Measurements from ENCODE around the gene SCT. TPM values are rescaled to one million over a fixed set of nuclear protein-coding genes. Genes with fewer than 3 reads are reported as not detected.

SCT gene
- total RNA-seq, 1 experiment from 2014 or later = 2.3 TPM

DNA sequence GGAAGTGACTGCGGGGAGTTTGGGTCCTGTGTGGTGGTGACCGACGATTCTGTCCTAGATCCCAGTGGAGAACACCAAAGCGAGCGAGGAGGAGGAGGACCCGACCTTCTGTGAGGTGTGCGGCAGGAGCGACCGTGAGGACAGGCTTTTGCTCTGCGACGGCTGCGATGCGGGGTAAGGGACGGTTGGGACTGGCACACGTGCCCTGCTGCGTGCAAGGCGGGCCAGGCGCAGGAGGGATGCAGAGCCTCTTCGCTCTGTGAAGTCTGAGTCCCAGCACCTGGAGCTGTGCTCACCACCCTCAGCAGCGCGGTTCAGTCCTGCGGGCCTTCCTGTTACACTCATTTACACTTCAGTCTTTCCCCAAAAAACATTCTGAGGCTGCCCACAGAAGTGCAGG is 34.5 kb downstream of the SCT start:
- no peaks in the 10 kb centered on the region for H3K4me1 Mint-ChIP-seq
- no peak overlapping the region for H3K4me3 Mint-ChIP-seq
- no peak for DNase-seq (ENCODE audit: low spot score)
- H3K27me3 Mint-ChIP-seq (ENCODE audit: low read depth) = no peaks in the 10 kb centered on the region
- POLR2A ChIA-PET = no interaction called here
- H3K27ac Mint-ChIP-seq = no peak overlapping the region; the same call in 1 of the 2 replicates
- H3K36me3 Mint-ChIP-seq = peaks cover 70% of the 10 kb centered on the region
- ATAC-seq = no peak
- no peaks in the 10 kb centered on the region for H3K9me3 Mint-ChIP-seq
- TF ChIP-seq, protein P1, sequence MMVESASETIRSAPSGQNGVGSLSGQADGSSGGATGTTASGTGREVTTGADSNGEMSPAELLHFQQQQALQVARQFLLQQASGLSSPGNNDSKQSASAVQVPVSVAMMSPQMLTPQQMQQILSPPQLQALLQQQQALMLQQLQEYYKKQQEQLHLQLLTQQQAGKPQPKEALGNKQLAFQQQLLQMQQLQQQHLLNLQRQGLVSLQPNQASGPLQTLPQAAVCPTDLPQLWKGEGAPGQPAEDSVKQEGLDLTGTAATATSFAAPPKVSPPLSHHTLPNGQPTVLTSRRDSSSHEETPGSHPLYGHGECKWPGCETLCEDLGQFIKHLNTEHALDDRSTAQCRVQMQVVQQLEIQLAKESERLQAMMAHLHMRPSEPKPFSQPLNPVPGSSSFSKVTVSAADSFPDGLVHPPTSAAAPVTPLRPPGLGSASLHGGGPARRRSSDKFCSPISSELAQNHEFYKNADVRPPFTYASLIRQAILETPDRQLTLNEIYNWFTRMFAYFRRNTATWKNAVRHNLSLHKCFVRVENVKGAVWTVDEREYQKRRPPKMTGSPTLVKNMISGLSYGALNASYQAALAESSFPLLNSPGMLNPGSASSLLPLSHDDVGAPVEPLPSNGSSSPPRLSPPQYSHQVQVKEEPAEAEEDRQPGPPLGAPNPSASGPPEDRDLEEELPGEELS (CRISPR knock-in tag; IDR thresholded peaks at IDR 0.05) = no peak
- TF ChIP-seq ZNF423 (CRISPR knock-in tag; IDR thresholded peaks at IDR 0.05) (no peak), NFE2L1 (CRISPR knock-in tag; IDR thresholded peaks at IDR 0.05) (no peak), KAT7 (CRISPR knock-in tag; IDR thresholded peaks at IDR 0.05; ENCODE audit: borderline replicate concordance) (no peak), TEAD4 (CRISPR knock-in tag; IDR thresholded peaks at IDR 0.05) (no peak), ZNF532 (CRISPR knock-in tag; IDR thresholded peaks at IDR 0.05; ENCODE audit: borderline replicate concordance) (no peak), GABPB1 (CRISPR knock-in tag; IDR thresholded peaks at IDR 0.05) (no peak), ZNF396 (CRISPR knock-in tag; IDR thresholded peaks at IDR 0.05; ENCODE audit: borderline replicate concordance) (no peak), SMAD3 (CRISPR knock-in tag; IDR thresholded peaks at IDR 0.05; ENCODE audit: borderline replicate concordance) (no peak), SMAD4 (CRISPR knock-in tag; IDR thresholded peaks at IDR 0.05) (no peak), ZBTB21 (CRISPR knock-in tag; IDR thresholded peaks at IDR 0.05; ENCODE audit: borderline replicate concordance) (no peak), ELF4 (CRISPR knock-in tag; IDR thresholded peaks at IDR 0.05; ENCODE audit: low read depth) (no peak), CREB1 (CRISPR knock-in tag; IDR thresholded peaks at IDR 0.05) (no peak), ATF3 (CRISPR knock-in tag; conservative IDR thresholded peaks at IDR 0.05) (no peak)
- TF ChIP-seq, protein P2, sequence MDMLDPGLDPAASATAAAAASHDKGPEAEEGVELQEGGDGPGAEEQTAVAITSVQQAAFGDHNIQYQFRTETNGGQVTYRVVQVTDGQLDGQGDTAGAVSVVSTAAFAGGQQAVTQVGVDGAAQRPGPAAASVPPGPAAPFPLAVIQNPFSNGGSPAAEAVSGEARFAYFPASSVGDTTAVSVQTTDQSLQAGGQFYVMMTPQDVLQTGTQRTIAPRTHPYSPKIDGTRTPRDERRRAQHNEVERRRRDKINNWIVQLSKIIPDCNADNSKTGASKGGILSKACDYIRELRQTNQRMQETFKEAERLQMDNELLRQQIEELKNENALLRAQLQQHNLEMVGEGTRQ (CRISPR knock-in tag; IDR thresholded peaks at IDR 0.05) = no peak
- TF ChIP-seq, protein P3, sequence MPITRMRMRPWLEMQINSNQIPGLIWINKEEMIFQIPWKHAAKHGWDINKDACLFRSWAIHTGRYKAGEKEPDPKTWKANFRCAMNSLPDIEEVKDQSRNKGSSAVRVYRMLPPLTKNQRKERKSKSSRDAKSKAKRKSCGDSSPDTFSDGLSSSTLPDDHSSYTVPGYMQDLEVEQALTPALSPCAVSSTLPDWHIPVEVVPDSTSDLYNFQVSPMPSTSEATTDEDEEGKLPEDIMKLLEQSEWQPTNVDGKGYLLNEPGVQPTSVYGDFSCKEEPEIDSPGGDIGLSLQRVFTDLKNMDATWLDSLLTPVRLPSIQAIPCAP (CRISPR knock-in tag; IDR thresholded peaks at IDR 0.05) = no peak
- TF ChIP-seq, protein P4, sequence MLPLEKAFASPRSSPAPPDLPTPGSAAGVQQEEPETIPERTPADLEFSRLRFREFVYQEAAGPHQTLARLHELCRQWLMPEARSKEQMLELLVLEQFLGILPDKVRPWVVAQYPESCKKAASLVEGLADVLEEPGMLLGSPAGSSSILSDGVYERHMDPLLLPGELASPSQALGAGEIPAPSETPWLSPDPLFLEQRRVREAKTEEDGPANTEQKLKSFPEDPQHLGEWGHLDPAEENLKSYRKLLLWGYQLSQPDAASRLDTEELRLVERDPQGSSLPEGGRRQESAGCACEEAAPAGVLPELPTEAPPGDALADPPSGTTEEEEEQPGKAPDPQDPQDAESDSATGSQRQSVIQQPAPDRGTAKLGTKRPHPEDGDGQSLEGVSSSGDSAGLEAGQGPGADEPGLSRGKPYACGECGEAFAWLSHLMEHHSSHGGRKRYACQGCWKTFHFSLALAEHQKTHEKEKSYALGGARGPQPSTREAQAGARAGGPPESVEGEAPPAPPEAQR (CRISPR knock-in tag; IDR thresholded peaks at IDR 0.05) = no peak
- TF ChIP-seq, protein P5, sequence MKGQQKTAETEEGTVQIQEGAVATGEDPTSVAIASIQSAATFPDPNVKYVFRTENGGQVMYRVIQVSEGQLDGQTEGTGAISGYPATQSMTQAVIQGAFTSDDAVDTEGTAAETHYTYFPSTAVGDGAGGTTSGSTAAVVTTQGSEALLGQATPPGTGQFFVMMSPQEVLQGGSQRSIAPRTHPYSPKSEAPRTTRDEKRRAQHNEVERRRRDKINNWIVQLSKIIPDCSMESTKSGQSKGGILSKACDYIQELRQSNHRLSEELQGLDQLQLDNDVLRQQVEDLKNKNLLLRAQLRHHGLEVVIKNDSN (CRISPR knock-in tag; IDR thresholded peaks at IDR 0.05) = no peak
- TF ChIP-seq, protein P6, sequence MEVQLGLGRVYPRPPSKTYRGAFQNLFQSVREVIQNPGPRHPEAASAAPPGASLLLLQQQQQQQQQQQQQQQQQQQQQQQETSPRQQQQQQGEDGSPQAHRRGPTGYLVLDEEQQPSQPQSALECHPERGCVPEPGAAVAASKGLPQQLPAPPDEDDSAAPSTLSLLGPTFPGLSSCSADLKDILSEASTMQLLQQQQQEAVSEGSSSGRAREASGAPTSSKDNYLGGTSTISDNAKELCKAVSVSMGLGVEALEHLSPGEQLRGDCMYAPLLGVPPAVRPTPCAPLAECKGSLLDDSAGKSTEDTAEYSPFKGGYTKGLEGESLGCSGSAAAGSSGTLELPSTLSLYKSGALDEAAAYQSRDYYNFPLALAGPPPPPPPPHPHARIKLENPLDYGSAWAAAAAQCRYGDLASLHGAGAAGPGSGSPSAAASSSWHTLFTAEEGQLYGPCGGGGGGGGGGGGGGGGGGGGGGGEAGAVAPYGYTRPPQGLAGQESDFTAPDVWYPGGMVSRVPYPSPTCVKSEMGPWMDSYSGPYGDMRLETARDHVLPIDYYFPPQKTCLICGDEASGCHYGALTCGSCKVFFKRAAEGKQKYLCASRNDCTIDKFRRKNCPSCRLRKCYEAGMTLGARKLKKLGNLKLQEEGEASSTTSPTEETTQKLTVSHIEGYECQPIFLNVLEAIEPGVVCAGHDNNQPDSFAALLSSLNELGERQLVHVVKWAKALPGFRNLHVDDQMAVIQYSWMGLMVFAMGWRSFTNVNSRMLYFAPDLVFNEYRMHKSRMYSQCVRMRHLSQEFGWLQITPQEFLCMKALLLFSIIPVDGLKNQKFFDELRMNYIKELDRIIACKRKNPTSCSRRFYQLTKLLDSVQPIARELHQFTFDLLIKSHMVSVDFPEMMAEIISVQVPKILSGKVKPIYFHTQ (CRISPR knock-in tag; IDR thresholded peaks at IDR 0.05) = no peak
- CTCF ChIA-PET = no interaction called here

All from WTC11 (cell line).